AG09309 (cell line): Measurements from ENCODE around the gene RECQL.

Source experiments
- DNase-seq: peaks from one replicate; pipeline ENCODE4 v3.0.0-alpha.2; 2010; ENCODE audit warnings: low read depth
- H3K4me3 ChIP-seq: 2 replicates; pipeline ENCODE4 v1.5.1; 2011; ENCODE audit warnings: mild to moderate bottlenecking, low read depth, low read length, moderate library complexity; ENCODE audit not compliant: control insufficient read depth
- CTCF ChIP-seq: IDR thresholded peaks from 2 replicates; pipeline ENCODE4 v1.5.1; 2011; ENCODE audit warnings: mild to moderate bottlenecking, low read depth, low read length, inconsistent platforms; ENCODE audit not compliant: insufficient read depth, control insufficient read depth; ENCODE audit errors: missing control alignments

The RECQL gene

GRCh38 chr12:21526053-21526452, 24.6 kb upstream of the RECQL start, which contains the start of gene SPX:
TSS of gene SPX (plus strand) at chr12:21526296. CDS start at chr12:21526473, 177 bp downstream.
- no peak for TF ChIP-seq CTCF
- no peak for DNase-seq
- H3K4me3 ChIP-seq = peak within 1 kb of the TSS; percentile 66

GRCh38 chr12:21523148-21523547, 21.7 kb upstream of the RECQL start:
- no peak for DNase-seq
- TF ChIP-seq CTCF = no peak
- H3K4me3 ChIP-seq = no peak overlapping the region

GRCh38 chr12:21521541-21521940, 20.1 kb upstream of the RECQL start:
- no peak for DNase-seq
- no peak for TF ChIP-seq CTCF
- no peak overlapping the region for H3K4me3 ChIP-seq

- no peak for TF ChIP-seq CTCF
- DNase-seq = no peak
Measured at GRCh38 chr12:21518451-21518850, 17.0 kb upstream of the RECQL start.

GRCh38 chr12:21516281-21516680, 14.8 kb upstream of the RECQL start:
- H3K4me3 ChIP-seq = no peak overlapping the region
- DNase-seq = no peak
- TF ChIP-seq CTCF = no peak

More at GRCh38 chr12:21518451-21518850, 17.0 kb upstream of the RECQL start:
- no peak overlapping the region for H3K4me3 ChIP-seq

- no peak overlapping the region for H3K4me3 ChIP-seq
Measured at GRCh38 chr12:21509768-21510167, 8.3 kb upstream of the RECQL start.

More at GRCh38 chr12:21509768-21510167, 8.3 kb upstream of the RECQL start:
- TF ChIP-seq CTCF = no peak
- DNase-seq = no peak
